NOMO-1 treated with DMSO at 0.1 percent for 48 hours (cell line): ENCODE measurements around the gene C1QTNF12.
A peak's percentile ranks its signal among the peaks of the same experiment; 100 is the strongest.

Experiments
- DNase-seq: peaks from one replicate; lab custom pipeline; 2025; ENCODE audit not compliant: unreplicated experiment; lab: John Stamatoyannopoulos, UW

C1QTNF12 gene

DNA sequence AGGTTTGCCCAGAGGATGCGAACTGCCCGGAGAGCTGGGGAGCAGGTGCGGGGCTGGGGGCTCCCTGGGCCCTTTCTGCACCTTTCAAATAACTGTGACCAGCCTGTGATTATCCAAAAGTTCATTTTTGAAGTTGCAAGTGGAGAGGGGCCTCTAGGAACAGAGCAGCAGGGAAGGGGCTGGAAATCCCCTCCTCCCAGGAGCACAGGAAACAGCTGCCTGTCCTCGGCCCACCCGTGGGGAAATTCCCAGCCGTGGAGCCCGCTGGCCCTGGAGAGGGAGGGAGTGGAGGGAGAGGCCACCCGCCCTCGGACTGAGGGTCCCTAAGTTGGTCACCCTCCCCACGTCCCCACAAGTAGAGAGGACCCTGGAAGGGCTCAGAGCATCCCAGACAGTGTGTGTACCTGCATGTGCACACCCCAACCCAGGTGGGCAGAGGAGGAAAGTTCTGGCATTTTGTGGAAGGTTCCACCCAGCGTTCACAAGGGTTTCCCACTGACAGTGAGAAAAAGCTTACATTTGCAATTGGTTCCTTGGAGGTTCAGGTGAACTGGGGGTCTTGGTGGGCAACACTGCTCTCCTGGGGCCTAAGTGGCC lies 31.3 kb downstream of the C1QTNF12 start:
- no peak for DNase-seq

GRCh38 chr1:1213345-1214265 lies 32.9 kb downstream of the C1QTNF12 start, which contains the start of gene TNFRSF4:
Gene TNFRSF4 (minus strand): TSS chr1:1214153. CDS start chr1:1214127, 26 bp downstream.
- no peak for DNase-seq

DNA sequence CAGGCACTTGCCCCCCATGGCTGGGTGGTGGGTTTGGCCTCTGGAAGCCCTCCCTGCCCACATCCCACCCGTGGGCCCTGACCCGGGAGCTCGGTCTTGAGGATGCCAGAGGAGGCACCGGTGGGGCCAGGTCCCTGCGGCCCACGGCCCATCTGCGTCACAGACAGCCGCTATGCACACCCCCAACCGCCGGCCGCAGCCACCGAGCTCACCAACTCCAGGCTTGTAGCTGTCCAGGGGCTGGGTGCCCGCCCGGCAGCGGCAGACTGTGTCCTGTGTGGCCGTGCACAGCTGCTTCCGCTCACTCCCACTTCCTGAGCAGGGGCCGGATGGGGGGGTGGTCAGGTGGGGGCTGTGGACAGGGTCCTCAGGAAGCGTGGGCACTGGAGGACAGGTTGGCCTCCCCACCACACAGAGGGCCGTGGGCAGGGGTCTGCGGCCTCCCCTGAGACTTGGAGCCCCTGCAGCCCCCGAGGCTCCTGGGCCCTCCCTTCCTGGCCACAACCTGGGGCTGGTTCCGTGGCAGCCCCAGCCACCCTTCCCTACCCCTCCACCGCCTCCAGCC lies 33.7 kb downstream of the C1QTNF12 start:
- DNase-seq = peak; percentile 12

- no peak for DNase-seq
Observed at GRCh38 chr1:1211541-1212441, 34.7 kb downstream of the C1QTNF12 start.

- no peak for DNase-seq
Observed at GRCh38 chr1:1210726-1211540, 35.6 kb downstream of the C1QTNF12 start.

- DNase-seq = peak; percentile 27
Observed at GRCh38 chr1:1208713-1209433, 37.6 kb downstream of the C1QTNF12 start.

DNA sequence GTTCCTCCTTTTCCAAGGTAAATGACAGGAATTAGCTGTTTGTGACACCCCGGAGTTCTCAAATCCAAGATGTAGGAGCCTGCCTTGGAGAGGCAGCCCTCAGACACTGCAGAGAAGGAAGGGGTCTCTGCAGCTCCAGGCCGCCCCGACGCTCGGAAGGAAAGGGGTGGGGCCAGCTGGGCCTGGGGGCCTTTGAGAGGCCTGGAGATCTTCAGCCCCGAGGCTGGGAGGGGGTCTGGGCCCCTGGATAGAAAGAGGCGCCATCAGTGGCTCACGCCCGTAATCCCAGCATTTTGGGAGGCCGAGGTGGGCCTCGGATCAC lies 39.0 kb downstream of the C1QTNF12 start:
- no peak for DNase-seq

- no peak for DNase-seq
Observed at GRCh38 chr1:1206966-1207531, 39.5 kb downstream of the C1QTNF12 start.

DNA sequence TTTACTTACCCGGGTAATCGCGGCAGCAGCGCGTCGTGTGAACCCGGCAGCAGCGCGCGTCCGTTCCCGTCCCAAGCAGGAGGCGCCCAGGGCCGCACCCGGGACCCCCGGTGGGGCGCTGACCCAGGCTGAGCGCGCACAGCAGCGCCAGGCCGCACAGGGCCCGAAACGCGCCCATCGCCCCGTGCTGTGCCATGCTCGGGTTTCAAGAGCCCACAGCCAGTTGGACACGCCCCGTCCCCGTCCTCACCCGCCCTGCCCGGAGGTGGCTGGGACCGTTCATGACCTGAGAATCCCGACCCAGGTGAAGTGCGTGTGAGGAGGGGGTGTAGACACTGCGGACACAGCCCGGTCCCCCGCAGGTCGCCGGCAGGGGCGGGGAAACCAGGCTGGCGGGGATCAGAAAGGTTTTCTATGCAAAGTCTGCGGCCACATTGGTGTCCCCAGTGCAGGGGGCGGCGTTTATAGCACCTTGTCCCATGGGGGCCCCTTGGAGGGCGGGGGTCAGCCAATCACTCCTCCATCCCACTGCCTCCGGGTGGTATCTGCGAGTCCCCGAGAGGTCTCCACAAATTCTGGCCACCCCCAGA lies 40.1 kb downstream of the C1QTNF12 start, which contains the start of gene TNFRSF18:
Gene TNFRSF18 (minus strand): TSS at position 217 of the 590 bp plus-strand sequence. CDS start 21 bp downstream, at position 196.
- no peak for DNase-seq

DNA sequence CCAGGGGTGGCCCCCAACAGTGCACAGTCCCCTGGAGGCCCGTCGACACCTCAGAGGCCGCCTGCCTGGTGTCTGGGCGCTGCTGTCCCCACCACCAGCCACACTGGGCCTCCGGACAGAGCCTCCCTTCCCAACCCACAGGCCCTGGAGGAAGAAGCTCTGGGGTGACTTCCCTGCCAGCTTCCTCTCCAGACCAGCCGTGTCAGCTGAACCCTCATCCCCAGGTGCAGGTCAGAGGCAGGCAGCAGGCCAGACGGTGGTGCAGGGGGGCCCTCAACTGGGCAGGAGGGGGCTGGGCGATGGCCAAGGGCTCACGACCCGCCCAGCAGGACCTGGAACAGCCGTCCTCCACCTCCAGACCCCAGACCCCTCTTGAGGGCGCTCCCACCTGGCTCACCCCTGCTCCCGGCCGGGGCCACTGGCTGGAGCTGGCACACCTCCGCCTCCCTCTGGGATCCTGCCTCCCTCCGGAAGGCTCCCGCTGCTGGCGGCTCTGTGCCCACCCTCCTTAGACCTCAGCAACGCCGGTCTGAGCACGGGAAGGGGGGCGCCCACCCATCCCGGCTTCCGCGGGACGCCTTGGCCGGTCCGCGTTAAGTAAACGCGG lies 40.6 kb downstream of the C1QTNF12 start:
- DNase-seq = no peak

DNA sequence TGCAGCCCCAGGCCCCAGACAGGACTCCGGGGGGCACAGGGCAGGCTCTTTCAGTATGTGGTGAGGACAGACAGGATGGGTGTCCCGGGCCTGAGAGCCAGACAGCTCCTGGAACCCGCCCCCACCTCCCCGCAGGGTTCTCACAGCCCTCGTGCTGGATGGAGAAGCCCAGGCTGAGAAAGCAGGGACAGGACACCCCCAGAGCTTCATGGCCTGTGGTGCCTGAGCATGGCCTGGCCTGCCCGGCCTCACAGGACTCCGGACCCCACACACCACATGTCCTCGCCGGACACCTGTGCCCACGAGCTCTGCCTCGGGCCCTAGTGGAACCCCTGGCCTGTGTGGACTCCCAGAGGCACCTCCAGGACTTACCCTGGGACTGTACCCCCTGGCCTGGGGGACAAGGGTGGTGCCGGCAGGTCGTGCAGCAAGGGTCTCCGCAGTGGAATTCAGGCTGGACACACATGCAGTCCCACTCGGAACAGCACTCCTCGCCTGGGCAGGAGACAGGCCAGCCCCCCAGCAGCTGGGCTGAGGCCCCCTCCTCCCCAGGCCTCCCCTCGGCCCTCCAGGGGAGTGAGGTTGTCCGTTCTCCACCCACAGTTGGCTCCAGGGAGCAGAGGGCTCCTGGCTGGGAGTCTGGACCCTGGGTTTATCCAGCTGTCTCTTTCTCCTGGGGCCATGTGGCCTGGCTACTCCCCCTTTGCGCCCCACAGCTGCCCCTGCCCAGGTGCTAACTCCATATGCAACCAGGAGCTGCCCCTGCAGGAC lies 41.3 kb downstream of the C1QTNF12 start:
- DNase-seq = no peak

- DNase-seq = no peak
Observed at GRCh38 chr1:1204425-1204920, 42.0 kb downstream of the C1QTNF12 start.

DNA sequence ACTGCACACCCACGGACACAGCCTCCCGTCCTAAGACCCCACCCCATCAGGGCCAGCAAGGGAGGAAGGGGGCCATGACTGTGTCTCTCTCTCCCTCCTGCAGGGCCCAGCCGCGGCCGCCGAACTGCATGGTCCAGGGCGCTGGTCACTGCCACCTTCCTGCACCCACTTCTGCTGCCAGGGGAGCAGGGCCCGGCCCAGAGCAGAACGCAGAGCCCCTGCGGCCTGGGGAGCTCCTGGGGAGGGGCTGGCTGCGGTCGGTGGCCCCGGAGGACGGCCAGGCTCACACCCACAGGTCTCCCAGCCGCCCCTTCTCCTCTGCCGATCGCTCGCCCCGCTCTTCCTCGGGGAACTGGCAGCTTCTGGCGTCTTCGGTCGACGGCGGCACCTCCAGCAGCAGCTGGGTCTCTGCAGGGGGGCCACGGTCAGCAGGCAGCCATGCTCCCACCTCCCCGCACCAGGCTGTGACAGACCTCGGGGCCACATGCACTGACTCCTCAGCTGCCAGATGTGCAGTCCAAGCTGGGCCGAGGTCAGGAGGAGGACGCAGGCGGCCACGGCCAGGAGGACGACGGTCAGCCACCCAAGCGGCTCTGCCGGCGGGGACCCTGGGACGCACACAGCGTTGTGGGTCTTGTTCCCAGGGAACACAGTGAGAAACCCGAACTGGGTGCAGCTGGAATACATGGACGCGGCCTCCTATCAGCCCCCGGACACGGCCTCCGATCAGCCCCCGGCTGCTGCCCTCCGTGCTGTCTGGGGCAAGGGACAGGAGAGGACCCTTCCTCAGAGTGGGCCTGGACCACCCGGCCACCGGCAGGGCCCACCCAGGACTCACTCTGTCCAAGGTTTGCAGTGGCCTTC lies 42.7 kb downstream of the C1QTNF12 start:
- no peak for DNase-seq

DNA sequence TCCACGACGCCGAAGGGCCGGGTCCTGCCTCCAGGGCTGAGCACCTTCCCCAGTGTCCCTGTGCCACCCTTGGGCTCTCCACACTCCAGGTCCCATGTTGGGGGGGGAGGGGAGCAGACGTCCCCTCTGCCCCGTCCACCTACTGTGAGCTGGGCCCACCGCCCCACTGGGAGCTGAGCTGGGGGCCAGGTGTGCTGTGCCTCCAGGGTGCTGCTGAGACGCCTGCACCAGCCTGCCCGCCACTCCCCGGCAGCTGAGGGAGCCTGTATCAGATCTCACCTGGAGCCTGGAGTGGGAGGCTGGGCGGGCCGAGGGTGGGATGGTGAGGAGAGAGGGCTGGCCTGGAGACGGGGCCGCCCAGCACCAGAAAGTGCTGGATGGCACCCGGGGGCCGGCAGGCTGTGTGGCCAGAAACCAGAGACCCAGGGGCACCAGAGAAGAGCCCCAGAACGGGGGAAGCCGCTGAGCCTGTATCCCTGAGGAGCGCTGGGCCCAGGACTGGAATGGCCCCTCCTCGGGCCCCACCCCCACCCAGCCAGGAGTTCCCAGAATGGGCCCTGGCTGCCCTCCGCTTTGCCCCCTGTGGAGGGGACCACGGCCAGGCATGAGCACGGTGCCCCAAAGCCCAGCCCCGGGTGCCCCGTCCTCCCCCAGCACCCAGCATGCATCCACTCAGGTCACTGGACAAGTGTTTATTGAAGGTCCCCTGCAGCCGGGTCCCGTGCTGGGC lies 43.5 kb downstream of the C1QTNF12 start:
- no peak for DNase-seq

DNA sequence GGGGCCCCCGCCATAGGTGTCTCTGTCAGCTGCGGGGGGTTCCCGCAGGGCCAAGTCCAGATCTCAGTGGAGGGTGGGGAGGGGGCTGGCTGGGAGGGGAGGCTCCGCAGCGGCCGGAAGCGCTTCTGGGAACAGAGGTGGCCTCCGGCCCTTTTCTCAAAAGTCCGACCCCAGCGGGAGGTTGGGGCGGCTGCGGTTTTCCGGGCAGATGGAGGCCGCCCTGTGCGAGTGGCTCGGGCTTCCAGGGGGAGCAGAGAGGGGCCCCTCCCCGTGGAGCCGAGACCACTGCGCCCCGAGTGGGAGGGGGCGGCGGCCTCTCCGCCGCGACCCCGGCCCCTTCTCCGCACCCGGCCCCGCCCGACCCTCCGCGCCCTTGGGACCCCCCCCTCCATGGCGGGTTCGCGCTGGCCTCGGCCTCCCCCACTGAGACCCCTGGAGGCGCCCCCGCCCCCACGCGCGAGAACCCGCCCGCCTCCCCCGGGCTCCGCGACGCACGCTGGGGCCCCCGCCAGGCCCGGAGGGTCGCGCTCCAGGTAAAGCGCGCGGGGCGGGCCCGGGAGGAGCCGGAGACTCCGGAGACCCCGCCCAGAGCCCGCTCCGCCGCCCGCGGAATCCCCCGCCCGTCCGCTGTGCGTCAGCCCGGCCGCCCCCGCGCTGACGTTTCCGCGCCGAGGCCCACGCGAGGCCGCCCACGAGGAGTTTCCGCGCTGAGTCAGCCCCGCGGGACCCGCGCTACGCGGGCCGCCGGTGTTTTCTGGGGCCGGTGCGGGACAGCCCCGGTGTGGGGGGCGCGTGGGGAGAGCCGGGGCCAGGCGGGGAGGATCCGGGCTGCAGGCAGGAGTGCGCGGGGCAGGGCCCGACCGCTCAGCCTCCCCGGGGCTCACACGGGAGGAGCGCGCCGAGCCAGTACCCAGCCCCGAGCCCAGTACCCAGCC lies 45.4 kb downstream of the C1QTNF12 start:
- DNase-seq = no peak
